Right hindlimb (tissue), 1 donor: ENCODE measurements around the gene HMOX2.

Source experiments
- DNase-seq: peaks from one replicate; pipeline ENCODE4 v3.0.0-alpha.2; 2018

Gene HMOX2, protein sequence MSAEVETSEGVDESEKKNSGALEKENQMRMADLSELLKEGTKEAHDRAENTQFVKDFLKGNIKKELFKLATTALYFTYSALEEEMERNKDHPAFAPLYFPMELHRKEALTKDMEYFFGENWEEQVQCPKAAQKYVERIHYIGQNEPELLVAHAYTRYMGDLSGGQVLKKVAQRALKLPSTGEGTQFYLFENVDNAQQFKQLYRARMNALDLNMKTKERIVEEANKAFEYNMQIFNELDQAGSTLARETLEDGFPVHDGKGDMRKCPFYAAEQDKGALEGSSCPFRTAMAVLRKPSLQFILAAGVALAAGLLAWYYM

DNA sequence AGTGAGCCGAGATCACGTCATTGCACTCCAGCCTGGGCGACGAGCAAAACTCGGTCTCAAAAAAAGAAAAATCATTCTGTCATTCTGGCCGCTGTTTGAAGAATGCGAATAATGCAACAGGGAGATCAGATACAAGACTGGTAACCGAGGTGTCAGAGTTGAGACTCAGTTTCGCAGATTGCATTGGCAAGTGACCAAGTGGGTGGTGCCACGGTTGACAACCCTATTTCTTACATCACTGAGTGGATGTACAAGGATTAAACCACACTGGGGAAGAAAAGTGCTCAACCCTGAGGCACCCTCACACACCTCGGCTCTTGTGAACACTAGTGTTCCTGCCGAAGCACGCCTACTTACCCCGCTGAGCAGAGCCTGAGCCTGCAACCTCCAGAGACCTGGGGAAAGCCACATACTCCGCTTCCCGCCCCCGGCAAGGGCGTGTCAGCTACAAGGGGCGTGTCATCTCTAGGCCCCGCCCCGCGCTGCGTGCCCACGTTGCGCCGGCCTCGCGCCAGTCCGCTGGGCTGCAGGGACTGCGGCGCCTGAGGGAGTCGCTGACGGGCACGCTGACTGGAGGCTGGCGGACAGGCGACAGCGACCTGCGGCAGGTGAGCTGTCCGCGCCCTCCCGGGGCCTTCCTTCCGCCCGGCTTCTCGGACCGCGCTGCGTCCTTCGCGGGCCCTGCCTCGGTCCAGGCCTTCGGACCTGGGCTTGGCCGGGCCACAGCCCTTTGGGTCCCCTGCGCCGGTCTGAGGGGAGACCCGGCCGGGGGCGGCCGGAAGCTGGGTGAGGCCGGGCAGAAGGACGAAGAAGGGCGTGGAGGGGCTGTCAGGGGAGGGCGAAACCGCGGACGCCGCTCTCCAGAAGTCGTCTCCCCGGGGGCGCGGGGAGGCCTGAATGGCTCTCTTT lies at the start of gene HMOX2:
TSS of gene HMOX2 (plus strand) at position 519 of the 909 bp plus-strand sequence. CDS start 29,127 bp downstream, outside the sequence.
- DNase-seq = peak; percentile 93

GRCh38 chr16:4426722-4427372 lies 49.4 kb upstream of the HMOX2 start:
- DNase-seq = no peak

- no peak for DNase-seq
Measured at GRCh38 chr16:4428500-4428899, 47.7 kb upstream of the HMOX2 start.

DNA sequence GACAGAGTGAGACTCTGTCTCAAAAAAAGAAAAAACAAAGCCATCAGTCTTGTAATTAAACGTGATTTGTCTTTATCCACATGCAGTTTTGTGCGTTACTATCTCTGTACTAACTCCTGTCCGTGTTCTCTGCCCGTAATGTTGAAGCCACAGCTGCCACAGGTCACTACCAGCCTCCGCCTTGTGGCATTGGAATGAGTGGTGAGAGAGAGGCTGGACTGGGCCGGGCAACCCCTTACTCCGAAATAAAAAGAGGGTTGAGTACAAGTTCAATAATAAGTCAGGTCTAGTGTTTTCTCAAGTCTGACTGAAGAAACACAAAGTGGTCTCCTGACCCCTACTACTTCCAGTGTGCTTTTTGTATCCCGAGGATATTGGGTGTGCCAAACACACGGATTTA lies 45.2 kb upstream of the HMOX2 start:
- no peak for DNase-seq

DNA sequence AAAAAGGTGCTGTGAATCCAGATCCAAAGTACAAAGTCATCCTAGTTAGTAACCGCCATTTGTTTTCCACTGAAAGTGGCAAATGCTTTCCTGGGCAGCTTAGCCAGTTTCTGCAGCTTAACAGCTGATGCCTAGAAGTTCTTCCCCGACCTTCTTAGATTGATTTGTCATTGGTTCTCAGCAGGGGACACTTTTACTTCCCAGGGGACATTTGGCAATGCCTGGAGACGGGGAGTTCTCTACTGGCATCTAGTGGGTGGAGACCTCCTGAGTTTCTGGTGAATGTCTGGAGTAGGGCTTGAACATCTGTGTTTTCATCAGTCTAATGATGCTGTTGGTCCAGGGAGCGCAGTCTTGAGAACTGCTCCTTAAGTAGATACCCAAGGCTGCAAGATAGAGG lies 43.0 kb upstream of the HMOX2 start:
- DNase-seq = no peak

GRCh38 chr16:4433914-4434787 lies 42.0 kb upstream of the HMOX2 start:
- no peak for DNase-seq

GRCh38 chr16:4435337-4436067 lies 40.7 kb upstream of the HMOX2 start:
- DNase-seq = no peak

- DNase-seq = no peak
Measured at GRCh38 chr16:4437366-4437765, 38.8 kb upstream of the HMOX2 start.

- no peak for DNase-seq
Measured at GRCh38 chr16:4442371-4442770, 33.8 kb upstream of the HMOX2 start.

DNA sequence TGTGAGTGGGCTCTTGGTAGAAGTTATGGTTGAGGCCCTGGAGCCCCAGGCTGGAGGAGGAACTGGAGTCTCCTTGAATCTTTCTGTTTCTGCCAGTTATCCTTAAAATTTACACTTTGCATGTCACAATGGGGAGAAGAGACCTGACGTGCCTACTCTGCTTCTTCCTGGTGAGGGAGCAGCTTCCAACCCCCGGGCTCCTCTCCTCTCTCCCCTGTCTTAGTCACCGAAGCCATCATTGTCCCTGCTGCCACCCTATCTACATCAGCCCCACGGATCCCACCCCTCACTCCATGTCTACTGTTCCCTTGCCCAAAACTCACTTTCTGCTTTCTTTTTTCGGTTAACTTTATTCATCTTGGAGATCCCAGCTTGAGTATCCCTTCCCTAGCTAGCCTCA lies 32.9 kb upstream of the HMOX2 start:
- no peak for DNase-seq

DNA sequence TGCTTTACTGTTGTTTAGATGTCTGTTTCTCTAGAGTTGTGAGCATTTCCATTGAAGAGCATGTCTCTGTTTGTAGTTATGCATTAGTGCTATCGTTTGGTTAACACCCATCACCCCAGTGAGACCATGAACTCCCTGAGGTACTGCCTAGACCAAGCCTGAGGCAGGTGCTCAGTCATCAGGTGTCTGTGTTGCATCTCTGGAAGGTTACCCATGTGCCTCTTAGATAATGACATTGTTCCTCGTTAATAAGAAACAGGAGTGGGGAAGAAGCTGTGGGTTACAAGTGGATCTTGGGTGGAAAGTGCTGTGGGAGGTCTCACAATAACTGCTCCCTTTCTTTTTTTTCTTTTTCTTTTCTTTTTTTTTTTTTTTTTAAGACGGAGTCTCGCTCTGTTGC lies 32.2 kb upstream of the HMOX2 start:
- no peak for DNase-seq

DNA sequence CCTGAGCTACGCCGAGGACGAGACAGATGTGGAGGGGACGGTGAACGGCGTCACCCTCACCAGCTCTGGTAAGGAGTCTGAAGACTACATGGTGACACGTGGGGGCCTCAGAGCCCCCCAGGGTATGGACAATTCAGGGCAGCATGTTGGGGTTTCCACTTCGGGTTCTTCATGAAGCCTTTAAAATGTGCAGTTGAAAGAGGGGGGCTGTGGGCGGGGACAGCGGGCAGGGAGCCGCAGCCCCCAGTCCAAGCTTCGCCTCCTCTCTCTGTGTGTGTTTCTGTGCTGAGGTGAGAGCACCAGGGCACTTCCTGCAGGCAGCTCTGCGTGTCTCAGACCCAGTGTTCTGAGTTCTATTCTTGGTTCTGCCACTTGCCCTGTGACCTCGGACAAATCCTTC lies 25.8 kb upstream of the HMOX2 start:
- no peak for DNase-seq

DNA sequence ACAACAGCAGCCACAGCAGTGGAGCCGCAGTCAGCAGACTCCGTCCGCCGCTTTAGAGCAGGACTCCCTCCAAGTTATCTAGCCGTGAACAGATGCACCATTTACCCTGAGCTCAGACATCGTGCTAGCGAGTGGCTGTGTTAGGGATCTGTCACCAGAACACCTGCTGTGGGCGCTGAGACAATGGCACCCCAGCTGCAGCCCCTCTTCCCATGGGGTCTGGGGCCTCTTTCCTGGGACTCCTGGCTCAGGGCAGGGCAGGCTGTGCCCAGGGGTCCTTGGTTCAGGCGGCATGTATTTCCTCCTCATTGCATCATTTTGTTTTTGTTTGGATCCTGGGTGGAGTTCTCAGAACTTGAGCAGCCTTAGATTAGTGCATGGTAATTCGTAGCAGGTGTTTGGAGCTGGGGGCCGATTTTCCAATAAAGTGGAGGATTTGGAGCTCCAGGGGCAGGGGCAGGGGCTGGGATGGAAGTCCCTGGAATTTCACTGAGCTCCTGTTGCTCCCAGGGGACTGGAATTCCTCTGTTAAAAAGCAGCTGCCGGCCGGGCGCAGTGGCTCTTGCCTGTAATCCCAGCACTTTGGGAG lies 25.2 kb upstream of the HMOX2 start:
- DNase-seq = peak; percentile 67

DNA sequence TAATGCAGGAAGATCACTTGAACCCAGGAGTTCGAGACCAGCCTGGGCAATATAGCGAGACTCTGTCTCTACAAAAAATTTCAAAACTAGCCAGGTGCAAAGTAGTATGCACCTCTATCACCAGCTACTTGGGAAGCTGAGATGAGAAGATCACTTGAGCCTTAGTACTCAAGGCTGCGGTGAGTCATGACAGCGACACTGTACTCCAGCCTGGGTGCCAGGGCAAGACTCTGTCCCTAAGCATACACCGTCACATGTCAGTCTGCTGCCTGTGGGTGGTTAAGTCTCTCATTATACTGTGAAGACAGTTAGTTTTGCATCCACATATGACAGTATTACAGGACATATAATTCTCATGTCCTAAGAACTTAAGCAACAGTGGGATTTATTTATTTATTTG lies 23.5 kb upstream of the HMOX2 start:
- no peak for DNase-seq

GRCh38 chr16:4454623-4455022 lies 21.6 kb upstream of the HMOX2 start:
- DNase-seq = no peak

DNA sequence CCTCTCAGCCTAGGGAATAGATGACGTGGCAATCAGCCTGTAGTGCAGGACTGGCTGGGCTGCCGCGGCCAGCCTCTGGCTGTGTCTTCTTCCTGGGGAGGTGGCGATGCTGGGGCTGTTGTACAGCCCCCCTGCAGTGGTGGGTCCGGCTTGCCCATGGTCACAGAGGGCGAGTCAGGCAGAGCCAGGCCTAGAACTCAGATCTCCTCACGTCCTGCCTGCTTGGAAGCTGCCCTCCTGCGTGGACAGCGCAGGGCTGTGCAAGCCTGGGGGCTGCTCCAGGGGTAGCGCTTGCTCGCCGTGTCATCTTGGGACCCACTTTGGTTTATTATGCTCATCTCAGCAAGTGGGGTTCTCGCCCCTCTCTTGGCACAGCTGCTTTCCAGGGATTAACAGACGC lies 21.1 kb upstream of the HMOX2 start:
- no peak for DNase-seq

GRCh38 chr16:4455951-4456350 lies 20.2 kb upstream of the HMOX2 start:
- no peak for DNase-seq

DNA sequence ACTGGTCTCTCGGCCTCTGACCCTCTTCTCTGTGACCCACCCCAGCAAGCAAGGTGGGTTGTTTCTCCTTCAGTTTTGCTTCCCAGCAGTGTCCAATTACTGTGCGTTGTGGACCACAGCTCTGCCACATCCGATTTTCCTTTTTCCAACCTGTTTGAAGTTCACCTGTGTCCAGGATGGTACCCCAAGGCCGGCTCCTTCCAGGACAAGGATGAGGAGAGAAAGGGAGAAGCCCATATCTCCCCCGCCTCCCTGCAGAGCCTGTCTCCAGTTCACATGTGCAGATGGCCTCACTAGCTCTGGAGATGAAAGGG lies 15.3 kb upstream of the HMOX2 start:
- DNase-seq = no peak

- no peak for DNase-seq
Measured at GRCh38 chr16:4461250-4462085, 14.7 kb upstream of the HMOX2 start.

DNA sequence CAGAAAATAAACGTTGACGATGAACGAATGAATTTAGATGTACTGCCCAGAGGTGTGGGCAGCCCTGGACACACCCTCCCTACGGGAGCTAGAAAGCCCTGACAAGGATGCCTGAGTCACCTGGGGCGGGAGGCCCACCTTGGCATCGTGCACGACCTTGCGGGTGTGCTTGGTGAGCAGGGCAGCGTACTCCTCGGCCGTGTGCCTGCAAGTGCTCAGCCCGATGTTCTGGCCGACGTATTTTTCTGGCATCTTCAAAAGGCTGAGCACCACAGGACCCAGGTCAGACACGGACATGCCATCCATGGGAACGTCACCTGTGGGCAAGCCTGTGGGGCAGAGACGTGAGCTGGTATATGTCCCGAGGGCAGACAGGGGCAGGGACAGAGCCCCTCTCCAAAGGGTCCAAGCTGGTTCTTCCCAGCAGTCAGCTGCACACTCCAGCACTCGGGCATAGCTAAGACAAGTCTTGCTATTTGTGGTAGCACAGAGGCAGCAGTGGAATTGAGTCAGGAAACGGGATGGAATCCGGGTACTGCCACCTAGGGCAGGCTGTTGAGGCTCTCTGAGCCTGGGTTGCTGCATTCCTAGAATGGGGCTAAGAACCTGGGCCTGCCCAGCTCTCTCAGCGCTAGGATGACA lies 12.6 kb upstream of the HMOX2 start:
- DNase-seq = no peak
